Right atrium auricular region (tissue), 2 donors: Measurements from ENCODE around the gene ATP10D. TPM values are rescaled to one million over a fixed set of nuclear protein-coding genes. Genes with fewer than 3 reads are reported as not detected.
"Not testable (repeated sequence)": the region's sequence is repeated elsewhere in the genome, so short reads cannot be mapped to it uniquely, and the experiment has no call there.

ENCODE experiments used
- DNase-seq: peaks from one replicate; pipeline ENCODE4 v3.0.0-alpha.2; 2019; ENCODE audit warnings: low spot score
- H3K27ac ChIP-seq, 2 donors: fragments of 200-600 bp; sonication (generic); 1 replicate in 1 of 2; 2 replicates in 1 of 2; pipeline ENCODE4 v1.5.1; 2016 to 2019
- H3K27me3 ChIP-seq, 2 donors: fragments of 200-600 bp; sonication (generic); one replicate each; pipeline versions ENCODE4 v1.5.1 to v1.6.0; 2017 to 2019
- H3K36me3 ChIP-seq: fragments of 200-600 bp; sonication (generic); one replicate; pipeline ENCODE4 v1.5.1; 2016
- H3K4me1 ChIP-seq, 2 donors: fragments of 200-600 bp; sonication (generic); one replicate each; pipeline versions ENCODE4 v1.5.1 to v1.6.0; 2017 to 2019
- H3K4me3 ChIP-seq, 2 donors: fragments of 200-600 bp; sonication (generic); 1 replicate in 1 of 2; 2 replicates in 1 of 2; pipeline ENCODE4 v1.5.1; 2017 to 2019; ENCODE audit warnings: mild to moderate bottlenecking in 1 of 2, moderate library complexity in 1 of 2
- H3K9me3 ChIP-seq, 2 donors: fragments of 200-600 bp; sonication (generic); one replicate each; pipeline ENCODE4 v1.5.1; 2019
- CTCF ChIP-seq, 2 donors: fragments of 200-600 bp; sonication (generic); IDR thresholded peaks; one replicate each; pipeline ENCODE4 v1.5.1; 2019; ENCODE audit warnings: antibody characterized with exemption in 2 of 2
- total RNA-seq, 2 donors: library from RNA; depleted of rRNA; stranded (reverse); fragments of >200 nt; gene quantifications; one replicate each; pipeline ENCODE4 v1.1.0, GENCODE V29; 2016

ATP10D gene
- total RNA-seq, 2 donors from 2014 or later: 6.9 to 8.9 TPM

- TF ChIP-seq CTCF (IDR thresholded peaks at IDR 0.05): no peak
- H3K27ac ChIP-seq: no peak overlapping the region
- DNase-seq: no peak
- H3K36me3 ChIP-seq: no peaks in the 10 kb centered on the region
- H3K9me3 ChIP-seq: no peaks in the 10 kb centered on the region
- H3K27me3 ChIP-seq: no peaks in the 10 kb centered on the region
- peaks cover 0 to 14% of the 10 kb centered on the region in 2 donors for H3K4me1 ChIP-seq
- no peak overlapping the region for H3K4me3 ChIP-seq
These were observed 2.7 kb upstream of the ATP10D start for GRCh38 chr4:47482326-47482725.

- H3K9me3 ChIP-seq: no peaks in the 10 kb centered on the region
- peaks cover 0 to 14% of the 10 kb centered on the region in 2 donors for H3K4me1 ChIP-seq
- H3K27ac ChIP-seq: peak overlapping the region; percentile 89 to 92
- H3K36me3 ChIP-seq: no peaks in the 10 kb centered on the region
- TF ChIP-seq CTCF (IDR thresholded peaks at IDR 0.05): no peak
- no peak overlapping the region for H3K4me3 ChIP-seq
- H3K27me3 ChIP-seq: no peaks in the 10 kb centered on the region
- DNase-seq: no peak
These were observed 1.3 kb upstream of the ATP10D start for GRCh38 chr4:47483745-47484144.

- H3K27me3 ChIP-seq: no peaks in the 10 kb centered on the region
- no peak for DNase-seq
- no peak for TF ChIP-seq CTCF (IDR thresholded peaks at IDR 0.05)
- H3K27ac ChIP-seq: peak overlapping the region; percentile 89 to 92
- H3K9me3 ChIP-seq: no peaks in the 10 kb centered on the region
- H3K4me3 ChIP-seq: no peak overlapping the region
- H3K36me3 ChIP-seq: no peaks in the 10 kb centered on the region
- H3K4me1 ChIP-seq: peaks cover 0 to 14% of the 10 kb centered on the region in 2 donors
These were observed 907 bp upstream of the ATP10D start for GRCh38 chr4:47484168-47484567.

GRCh38 chr4:47485768-47486167 is 693 bp downstream of the ATP10D start:
- no peak for DNase-seq
- Histone ChIP-seq H3K27me3 (no peaks in the 10 kb centered on the region), H3K36me3 (no peaks in the 10 kb centered on the region), H3K4me1 (peaks cover 0 to 14% of the 10 kb centered on the region in 2 donors), H3K27ac (peak overlapping the region; percentile 89 to 92), H3K9me3 (no peaks in the 10 kb centered on the region), H3K4me3 (peak overlapping the region; percentile 59 to 63)
- TF ChIP-seq CTCF (IDR thresholded peaks at IDR 0.05): no peak

- no peak for DNase-seq
- H3K36me3 ChIP-seq: no peaks in the 10 kb centered on the region
- H3K27ac ChIP-seq: peak overlapping the region; percentile 89 to 92
- no peaks in the 10 kb centered on the region for H3K9me3 ChIP-seq
- H3K4me3 ChIP-seq: peak overlapping the region; percentile 59 to 63
- H3K27me3 ChIP-seq: no peaks in the 10 kb centered on the region
- peaks cover 0 to 14% of the 10 kb centered on the region in 2 donors for H3K4me1 ChIP-seq
- no peak for TF ChIP-seq CTCF (IDR thresholded peaks at IDR 0.05)
These were observed 1.2 kb downstream of the ATP10D start for GRCh38 chr4:47486231-47486673.

- not testable (repeated sequence) for DNase-seq, H3K27ac ChIP-seq, H3K9me3 ChIP-seq, H3K27me3 ChIP-seq, H3K36me3 ChIP-seq
- Histone ChIP-seq H3K4me1 (peaks cover 0 to 14% of the 10 kb centered on the region in 2 donors), H3K4me3 (peak overlapping the region; percentile 59 to 63)
These were observed 1.7 kb downstream of the ATP10D start for GRCh38 chr4:47486727-47487126.
